Pancreas (tissue), 10 donors: ENCODE results near the gene SUN1. TPM values are rescaled to one million over a fixed set of nuclear protein-coding genes. Genes with fewer than 3 reads are reported as not detected.
A peak's percentile ranks its signal among the peaks of the same experiment; 100 is the strongest.

Source experiments
- ATAC-seq, 4 donors: fragments of 200-7000 bp; cut with Tn5 transposase; one replicate each; pipeline versions ENCODE4 v1.8.0 to v1.9.1; 2020; ENCODE audit warnings: mild to moderate bottlenecking in 4 of 4, moderate library complexity in 4 of 4
- DNase-seq, 6 donors: peaks; one replicate each; pipeline ENCODE4 v3.0.0-alpha.2; 2020
- FAIRE-seq: peaks from 2 replicates; lab custom pipeline; 2012; peaks lifted over from hg19 to GRCh38; lab: Jason Lieb, UNC
- H3K27ac ChIP-seq, 4 donors: fragments of 200-600 bp; sonication (generic); 1 replicate in 3 of 4; 2 replicates in 1 of 4; pipeline versions ENCODE4 v1.5.0 to v1.8.0; 2020
- H3K27me3 ChIP-seq, 4 donors: fragments of 200-600 bp; one replicate each; pipeline ENCODE4 v1.8.0; 2021
- H3K36me3 ChIP-seq, 3 donors: fragments of 200-600 bp; sonication (generic) in 1 of 3; one replicate each; pipeline versions ENCODE4 v1.5.0 to v1.8.0; 2020 to 2021
- H3K4me1 ChIP-seq, 3 donors: fragments of 200-600 bp; one replicate each; pipeline ENCODE4 v1.8.0; 2021
- H3K4me3 ChIP-seq, 4 donors: fragments of 200-600 bp; sonication (generic) in 2 of 4; one replicate each; pipeline versions ENCODE4 v1.5.0 to v1.8.0; 2020 to 2021
- H3K9me3 ChIP-seq, 4 donors: fragments of 200-600 bp; one replicate each; pipeline ENCODE4 v1.8.0; 2021
- CTCF ChIP-seq, 4 donors: fragments of 200-600 bp; sonication (generic) in 3 of 4; IDR thresholded peaks; one replicate each; pipeline versions ENCODE4 v1.5.0 to v1.8.0; 2021; ENCODE audit warnings: antibody characterized with exemption in 4 of 4
- WGBS, 2 donors: extraction: QIAGEN DNeasy Blood & Tissue Kit; methylation state at CpG; one replicate each; pipeline ENCODE4 v1.1.7; 2013; 5-methylcytosine and 5-hydroxymethylcytosine counted together
- intact Hi-C, 3 donors: fragments of 100-400 bp; cut with DNase I; formaldehyde crosslinking; loops; one replicate each; pipeline versions ENCODE4 v1.11.1 to v1.14.2; 2022
- polyA plus RNA-seq, 2 donors: library from polyadenylated mRNA; stranded (reverse); fragments of 200-250 nt; gene quantifications; one replicate each; pipeline ENCODE4 v1.2.3, GENCODE V29; 2013
- total RNA-seq, 6 donors: library from RNA; stranded (reverse); fragmentation: NEBNext Ultra II Directional in 4 of 6; extraction: Animal tissue kit (Norgen Biotek cat#: 25700) in 4 of 6; gene quantifications; one replicate each; pipeline versions ENCODE4 v1.2.1 to v1.2.4, GENCODE V29; 2021 to 2023
- donor health status: healthy with polysubstance abuse.
- donor health status: DM: no; HTN: no; CAD: no; lungs with moderate emphysema.
- donor health status: DM: no; HTN: no; CAD: no.
- donor health status: control.
- donor health status: control.
- donor health status: Bipolar disorder and iron deficiency.
- donor health status: DM: yes; HTN: yes; CAD: no.
- donor health status: DM: no; HTN: no; CAD: no.
- donor health status: DM: no; HTN: no; CAD: no.
- donor health status: DM: yes; HTN: yes; CAD: no.

The SUN1 gene
- total and polyA plus RNA-seq, 8 donors = 42.6 to 93.2 (median 55.9) TPM

- no peak for TF ChIP-seq CTCF (IDR thresholded peaks at IDR 0.05)
- 80 to 81% methylated on average over 11 of the region's 11 CpGs for WGBS, 2 donors
- ATAC-seq (no peak), FAIRE-seq (no peak), DNase-seq (peak in 1 of 6 donors; percentile 35)
- Histone ChIP-seq H3K9me3 (no peaks in the 10 kb centered on the region), H3K4me1 (peaks cover 6 to 24% (median 8%) of the 10 kb centered on the region in 3 donors), H3K4me3 (no peak overlapping the region), H3K27ac (no peak overlapping the region), H3K36me3 (no peaks in the 10 kb centered on the region), H3K27me3 (no peaks in the 10 kb centered on the region)
- intact Hi-C loops = no loop called here
Observed at GRCh38 chr7:824664-825063, 7.6 kb upstream of the SUN1 start.

- H3K27ac ChIP-seq = no peak overlapping the region
- FAIRE-seq = no peak
- no peaks in the 10 kb centered on the region for H3K9me3 ChIP-seq
- peaks cover 10 to 22% (median 13%) of the 10 kb centered on the region in 3 donors for H3K4me1 ChIP-seq
- 85 to 87% methylated on average over 6 of the region's 6 CpGs for WGBS, 2 donors
- no peaks in the 10 kb centered on the region for H3K27me3 ChIP-seq
- H3K4me3 ChIP-seq = no peak overlapping the region
- intact Hi-C loops = no loop called here
- no peak for ATAC-seq
- no peak for TF ChIP-seq CTCF (IDR thresholded peaks at IDR 0.05)
- DNase-seq = no peak
- H3K36me3 ChIP-seq = no peaks in the 10 kb centered on the region
Observed at GRCh38 chr7:825386-825785, 6.9 kb upstream of the SUN1 start.

DNA sequence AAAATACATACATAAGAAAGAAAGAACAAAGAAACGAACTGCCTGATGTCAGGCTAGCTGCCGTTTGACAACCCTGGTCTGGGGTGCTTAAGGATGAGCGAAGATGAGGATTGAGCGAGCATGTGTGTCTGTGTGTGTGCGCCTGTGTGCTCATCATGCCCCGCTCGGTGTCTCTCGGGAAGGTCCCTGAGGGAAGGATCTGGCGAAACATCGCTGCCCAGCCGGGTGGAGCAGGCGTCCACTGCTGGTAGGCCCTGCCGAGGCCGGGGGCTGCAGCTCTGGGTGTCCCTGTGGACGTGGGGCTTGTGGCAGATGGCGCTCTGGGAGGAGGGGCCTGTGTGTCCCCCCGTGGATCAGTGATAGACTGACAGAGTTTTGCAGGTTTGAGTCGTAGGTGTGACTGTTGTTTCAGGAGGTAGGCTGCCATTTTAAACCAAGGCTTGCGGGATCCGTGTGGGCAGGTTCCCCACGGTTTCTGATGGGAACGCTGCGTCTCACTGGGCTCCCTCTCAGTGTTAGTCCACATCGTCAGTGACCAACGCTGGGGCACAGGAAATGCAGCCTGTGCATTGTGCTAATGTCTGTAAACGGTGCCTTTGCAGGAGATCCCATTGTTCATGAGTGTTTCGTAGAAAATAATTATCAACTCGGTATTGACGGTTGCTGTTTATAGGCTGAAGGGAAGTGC is 5.9 kb upstream of the SUN1 start:
- 81 to 85% methylated on average over 29 of the region's 29 CpGs for WGBS, 2 donors
- peaks cover 18 to 30% (median 20%) of the 10 kb centered on the region in 3 donors for H3K4me1 ChIP-seq
- H3K9me3 ChIP-seq = no peaks in the 10 kb centered on the region
- H3K27me3 ChIP-seq = no peaks in the 10 kb centered on the region
- intact Hi-C loops = no loop called here
- no peak for FAIRE-seq
- no peak for TF ChIP-seq CTCF (IDR thresholded peaks at IDR 0.05)
- peak overlapping the region in 2 of 4 donors; percentile 5 for H3K27ac ChIP-seq
- no peaks in the 10 kb centered on the region for H3K36me3 ChIP-seq
- peak in 1 of 4 donors; percentile 4 for ATAC-seq
- H3K4me3 ChIP-seq = no peak overlapping the region
- peak in 1 of 6 donors; percentile 43 for DNase-seq

- FAIRE-seq = no peak
- Histone ChIP-seq H3K9me3 (no peaks in the 10 kb centered on the region), H3K4me3 (no peak overlapping the region), H3K36me3 (no peaks in the 10 kb centered on the region), H3K27me3 (no peaks in the 10 kb centered on the region), H3K27ac (no peak overlapping the region), H3K4me1 (peaks cover 20 to 32% (median 27%) of the 10 kb centered on the region in 3 donors)
- WGBS, 2 donors = 91% methylated on average over 14 of the region's 14 CpGs
- intact Hi-C loops = no loop called here
- DNase-seq = peak in 1 of 6 donors; percentile 31
- no peak for TF ChIP-seq CTCF (IDR thresholded peaks at IDR 0.05)
- no peak for ATAC-seq
Observed at GRCh38 chr7:828793-829561, 3.3 kb upstream of the SUN1 start.
